Neural crest cell (in vitro differentiated cells): ENCODE measurements around the gene PIGN. TPM values are rescaled to one million over a fixed set of nuclear protein-coding genes. Genes with fewer than 3 reads are reported as not detected.

Source experiments
- DNase-seq: peaks from one replicate; pipeline ENCODE4 v3.0.0; 2021; ENCODE audit warnings: low read depth, mixed read lengths, low spot score
- H3K27ac Mint-ChIP-seq: one replicate; pipeline ENCODE4 v1.8.0; 2021; ENCODE audit warnings: mild to moderate bottlenecking, mixed read lengths; ENCODE audit not compliant: unreplicated experiment
- H3K27me3 Mint-ChIP-seq: 2 replicates; pipeline ENCODE4 v1.8.0; 2021; ENCODE audit warnings: low read depth, mild to moderate bottlenecking, mixed read lengths
- H3K36me3 Mint-ChIP-seq: 2 replicates; pipeline ENCODE4 v1.8.0; 2021; ENCODE audit warnings: low read depth, mild to moderate bottlenecking, mixed read lengths
- H3K4me1 Mint-ChIP-seq: 2 replicates; pipeline ENCODE4 v1.8.0; 2021; ENCODE audit warnings: mixed read lengths
- H3K4me3 Mint-ChIP-seq: one replicate; pipeline ENCODE4 v1.8.0; 2021; ENCODE audit warnings: mild to moderate bottlenecking, mixed read lengths
- H3K9me3 Mint-ChIP-seq: 2 replicates; pipeline ENCODE4 v1.8.0; 2021; ENCODE audit warnings: mixed read lengths
- total RNA-seq: library from RNA; stranded (reverse); gene quantifications from 2 replicates; pipeline ENCODE4 v1.2.1, GENCODE V29; 2021
- TF ChIP-seq, protein P1 (sequence below): fragments of 200-600 bp; sonication (generic); conservative IDR thresholded peaks from 2 replicates; pipeline ENCODE4 v1.5.0; 2021; ENCODE audit warnings: antibody characterized with exemption, mild to moderate bottlenecking

The PIGN gene
- total RNA-seq, 1 donor from 2014 or later, result 24.1 TPM

DNA sequence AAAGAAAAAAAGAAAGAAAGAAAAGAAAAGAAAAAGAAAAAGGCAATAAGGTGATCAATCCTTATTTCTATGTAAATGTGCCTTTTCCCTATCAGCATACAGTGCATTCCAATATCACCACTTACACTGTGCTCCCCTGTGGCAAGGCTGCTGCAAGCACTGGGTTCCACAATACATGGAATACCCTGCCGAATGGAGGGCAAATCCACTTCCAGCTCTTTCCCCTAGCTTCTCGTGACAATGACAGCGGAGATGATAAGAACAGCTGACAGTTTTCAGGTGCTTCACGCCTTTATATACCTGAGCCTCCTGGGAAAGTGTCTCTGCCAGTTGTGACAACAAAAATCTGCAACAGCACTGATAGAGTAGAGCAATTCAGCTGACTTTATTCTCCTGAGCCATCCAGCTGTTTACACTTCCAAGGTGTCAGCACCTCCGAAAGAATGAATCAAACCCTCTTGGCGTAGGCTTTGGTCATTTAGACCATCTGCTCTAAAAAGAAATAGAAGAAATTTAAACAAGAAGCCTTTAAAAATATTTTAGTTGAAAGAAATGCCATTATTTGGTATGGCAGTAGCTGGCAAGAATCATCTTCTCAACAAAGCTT lies 158.8 kb downstream of the PIGN start:
- no peaks in the 10 kb centered on the region for H3K27me3 Mint-ChIP-seq
- peaks cover 7% of the 10 kb centered on the region for H3K4me1 Mint-ChIP-seq
- DNase-seq, result no peak
- H3K27ac Mint-ChIP-seq, result no peak overlapping the region
- H3K36me3 Mint-ChIP-seq, result no peaks in the 10 kb centered on the region
- no peak overlapping the region for H3K4me3 Mint-ChIP-seq
- TF ChIP-seq, protein P1, sequence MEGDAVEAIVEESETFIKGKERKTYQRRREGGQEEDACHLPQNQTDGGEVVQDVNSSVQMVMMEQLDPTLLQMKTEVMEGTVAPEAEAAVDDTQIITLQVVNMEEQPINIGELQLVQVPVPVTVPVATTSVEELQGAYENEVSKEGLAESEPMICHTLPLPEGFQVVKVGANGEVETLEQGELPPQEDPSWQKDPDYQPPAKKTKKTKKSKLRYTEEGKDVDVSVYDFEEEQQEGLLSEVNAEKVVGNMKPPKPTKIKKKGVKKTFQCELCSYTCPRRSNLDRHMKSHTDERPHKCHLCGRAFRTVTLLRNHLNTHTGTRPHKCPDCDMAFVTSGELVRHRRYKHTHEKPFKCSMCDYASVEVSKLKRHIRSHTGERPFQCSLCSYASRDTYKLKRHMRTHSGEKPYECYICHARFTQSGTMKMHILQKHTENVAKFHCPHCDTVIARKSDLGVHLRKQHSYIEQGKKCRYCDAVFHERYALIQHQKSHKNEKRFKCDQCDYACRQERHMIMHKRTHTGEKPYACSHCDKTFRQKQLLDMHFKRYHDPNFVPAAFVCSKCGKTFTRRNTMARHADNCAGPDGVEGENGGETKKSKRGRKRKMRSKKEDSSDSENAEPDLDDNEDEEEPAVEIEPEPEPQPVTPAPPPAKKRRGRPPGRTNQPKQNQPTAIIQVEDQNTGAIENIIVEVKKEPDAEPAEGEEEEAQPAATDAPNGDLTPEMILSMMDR, result no peak
- peaks cover 7% of the 10 kb centered on the region for H3K9me3 Mint-ChIP-seq

DNA sequence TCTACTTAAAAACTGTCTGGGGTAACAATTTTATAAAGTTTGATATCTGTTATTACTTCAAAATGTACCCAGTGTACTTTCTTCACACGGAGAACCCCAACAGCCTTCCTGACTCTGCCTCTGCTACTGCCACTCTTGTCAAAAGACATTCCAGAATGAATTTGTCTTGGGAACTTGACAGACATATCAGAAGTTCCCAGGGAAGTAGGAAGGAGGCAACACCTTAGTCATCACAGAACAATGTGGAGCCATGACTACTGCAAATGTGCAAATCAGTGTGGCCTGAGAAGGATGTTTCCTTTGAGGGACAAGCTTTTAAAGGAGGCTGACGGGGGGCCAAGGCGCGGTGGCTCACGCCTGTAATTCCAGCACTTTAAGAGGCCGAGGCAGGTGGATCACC lies 160.3 kb downstream of the PIGN start:
- no peak overlapping the region for H3K27ac Mint-ChIP-seq
- DNase-seq, result no peak
- peaks cover 4% of the 10 kb centered on the region for H3K9me3 Mint-ChIP-seq
- H3K27me3 Mint-ChIP-seq, result no peaks in the 10 kb centered on the region
- TF ChIP-seq, protein P1, result no peak
- H3K36me3 Mint-ChIP-seq, result no peaks in the 10 kb centered on the region
- H3K4me1 Mint-ChIP-seq, result peaks cover 7% of the 10 kb centered on the region
- H3K4me3 Mint-ChIP-seq, result no peak overlapping the region

DNA sequence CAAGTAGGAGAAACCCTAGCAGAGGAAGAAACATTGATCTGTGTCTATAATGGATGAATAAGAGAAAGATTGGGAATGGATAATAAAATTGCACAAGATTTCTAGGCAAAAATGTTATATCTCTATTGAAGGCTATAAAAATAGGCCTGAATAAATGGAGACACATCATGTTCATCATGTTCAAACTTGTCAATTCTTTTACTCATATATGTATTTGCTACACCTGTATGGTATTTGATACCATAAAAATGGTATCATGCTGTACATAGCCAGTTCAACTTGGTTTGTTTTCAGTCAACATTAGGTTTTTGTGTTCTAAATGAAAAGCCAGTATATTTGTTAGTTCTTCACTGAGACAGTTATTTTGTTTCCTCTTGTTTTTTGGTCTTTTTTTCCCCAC lies 161.9 kb downstream of the PIGN start:
- DNase-seq, result no peak
- Mint-ChIP-seq H3K27ac (no peak overlapping the region), H3K4me1 (no peaks in the 10 kb centered on the region), H3K4me3 (no peak overlapping the region), H3K9me3 (peaks cover 5% of the 10 kb centered on the region), H3K36me3 (no peaks in the 10 kb centered on the region), H3K27me3 (no peaks in the 10 kb centered on the region)
- TF ChIP-seq, protein P1, result no peak

DNA sequence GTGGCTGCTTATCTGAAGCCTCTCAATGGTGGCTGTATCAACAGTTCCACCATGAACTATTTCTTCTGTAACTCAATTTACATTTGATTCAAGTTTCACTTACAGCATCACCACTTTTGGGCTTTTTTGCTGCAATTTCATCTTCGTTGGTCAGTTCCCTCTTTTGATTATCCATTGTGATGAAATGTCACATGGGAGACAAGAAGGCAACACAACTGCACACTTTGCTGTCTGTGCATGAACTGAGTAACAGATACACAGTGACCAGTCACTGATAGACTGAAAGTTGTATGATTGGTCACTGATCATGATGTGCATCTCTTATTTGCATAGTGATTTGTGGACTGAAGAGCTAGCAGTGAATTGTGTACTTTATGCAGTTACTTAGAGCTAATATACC lies 163.3 kb downstream of the PIGN start:
- DNase-seq, result no peak
- H3K4me1 Mint-ChIP-seq, result no peaks in the 10 kb centered on the region
- H3K9me3 Mint-ChIP-seq, result peaks cover 5% of the 10 kb centered on the region
- H3K27me3 Mint-ChIP-seq, result no peaks in the 10 kb centered on the region
- TF ChIP-seq, protein P1, result no peak
- H3K36me3 Mint-ChIP-seq, result no peaks in the 10 kb centered on the region
- H3K27ac Mint-ChIP-seq, result no peak overlapping the region
- no peak overlapping the region for H3K4me3 Mint-ChIP-seq

DNA sequence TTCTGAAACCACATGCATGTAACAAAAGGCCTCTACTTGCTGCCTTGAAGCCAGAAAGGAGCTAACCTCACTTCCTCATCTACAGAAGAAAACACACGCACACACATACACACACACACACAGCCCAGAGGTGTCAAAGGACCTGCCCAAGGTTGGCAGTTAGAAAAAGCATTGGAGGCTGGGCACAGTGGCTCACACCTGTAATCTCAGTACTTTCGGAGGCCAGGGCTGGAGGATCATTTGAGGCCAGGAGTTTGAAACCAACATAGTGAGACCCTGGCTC lies 168.2 kb downstream of the PIGN start:
- H3K9me3 Mint-ChIP-seq, result peaks cover 2% of the 10 kb centered on the region
- H3K4me3 Mint-ChIP-seq, result no peak overlapping the region
- TF ChIP-seq, protein P1, result no peak
- H3K27ac Mint-ChIP-seq, result no peak overlapping the region
- no peaks in the 10 kb centered on the region for H3K27me3 Mint-ChIP-seq
- no peaks in the 10 kb centered on the region for H3K36me3 Mint-ChIP-seq
- H3K4me1 Mint-ChIP-seq, result no peaks in the 10 kb centered on the region
- DNase-seq, result no peak
